SK-N-MC (cell line): ENCODE measurements around the gene PLEKHG4B.

Experiments
- EZH2 ChIP-seq: fragments of 200-600 bp; sonication (generic); IDR thresholded peaks from one replicate; pipeline ENCODE4 v1.6.1; 2017; ENCODE audit warnings: antibody characterized with exemption
- POLR2AphosphoS5 ChIP-seq: IDR thresholded peaks from 2 replicates; pipeline ENCODE4 v1.6.1; 2012; ENCODE audit warnings: mild to moderate bottlenecking, low read depth, low read length, borderline replicate concordance

GRCh38 chr5:145585-146323 lies 53.8 kb downstream of the PLEKHG4B start:
- no peak for TF ChIP-seq EZH2
- no peak for TF ChIP-seq POLR2AphosphoS5
